Glutamatergic neuron (in vitro differentiated cells): Measurements from ENCODE around the gene MRPL51. TPM values are rescaled to one million over a fixed set of nuclear protein-coding genes. Genes with fewer than 3 reads are reported as not detected.
"Not testable (repeated sequence)": the region's sequence is repeated elsewhere in the genome, so short reads cannot be mapped to it uniquely, and the experiment has no call there.

ENCODE experiments used
- DNase-seq: peaks from one replicate; pipeline ENCODE4 v3.0.0; 2022
- H3K27ac Mint-ChIP-seq: one replicate; pipeline ENCODE4 v1.8.0; 2020; ENCODE audit warnings: mild to moderate bottlenecking, mixed read lengths, inconsistent platforms; ENCODE audit not compliant: unreplicated experiment
- H3K27me3 Mint-ChIP-seq: one replicate; pipeline ENCODE4 v1.8.0; 2020; ENCODE audit warnings: mild to moderate bottlenecking, moderate library complexity, mixed read lengths, inconsistent platforms; ENCODE audit not compliant: unreplicated experiment
- H3K36me3 Mint-ChIP-seq: one replicate; pipeline ENCODE4 v1.8.0; 2020; ENCODE audit warnings: mild to moderate bottlenecking, mixed read lengths, inconsistent platforms; ENCODE audit not compliant: unreplicated experiment
- H3K4me1 Mint-ChIP-seq: one replicate; pipeline ENCODE4 v1.8.0; 2020; ENCODE audit warnings: mild to moderate bottlenecking, low read depth, mixed read lengths, inconsistent platforms; ENCODE audit not compliant: unreplicated experiment
- H3K4me3 Mint-ChIP-seq: one replicate; pipeline ENCODE4 v1.8.0; 2020; ENCODE audit warnings: mild to moderate bottlenecking, mixed read lengths, inconsistent platforms; ENCODE audit not compliant: unreplicated experiment
- H3K9me3 Mint-ChIP-seq: one replicate; pipeline ENCODE4 v1.8.0; 2020; ENCODE audit warnings: mild to moderate bottlenecking, moderate library complexity, mixed read lengths, inconsistent platforms; ENCODE audit not compliant: unreplicated experiment
- total RNA-seq: library from RNA; stranded (reverse); fragmentation: NEBNext Ultra II Directional; extraction: Animal tissue kit (Norgen Biotek cat#: 25700); gene quantifications from one replicate; pipeline ENCODE4 v1.2.1, GENCODE V29; 2021; ENCODE audit not compliant: unreplicated experiment
- TF ChIP-seq, protein P1 (sequence below): fragments of 200-600 bp; sonication (generic); IDR thresholded peaks from one replicate; pipeline ENCODE4 v1.5.0; 2021; ENCODE audit not compliant: partially characterized antibody, unreplicated experiment

The MRPL51 gene
- total RNA-seq, 1 donor from 2014 or later = 138 TPM

- Mint-ChIP-seq H3K27me3 (no peaks in the 10 kb centered on the region), H3K36me3 (no peaks in the 10 kb centered on the region), H3K4me3 (no peak overlapping the region), H3K27ac (no peak overlapping the region), H3K9me3 (no peaks in the 10 kb centered on the region), H3K4me1 (no peaks in the 10 kb centered on the region)
- TF ChIP-seq, protein P1, sequence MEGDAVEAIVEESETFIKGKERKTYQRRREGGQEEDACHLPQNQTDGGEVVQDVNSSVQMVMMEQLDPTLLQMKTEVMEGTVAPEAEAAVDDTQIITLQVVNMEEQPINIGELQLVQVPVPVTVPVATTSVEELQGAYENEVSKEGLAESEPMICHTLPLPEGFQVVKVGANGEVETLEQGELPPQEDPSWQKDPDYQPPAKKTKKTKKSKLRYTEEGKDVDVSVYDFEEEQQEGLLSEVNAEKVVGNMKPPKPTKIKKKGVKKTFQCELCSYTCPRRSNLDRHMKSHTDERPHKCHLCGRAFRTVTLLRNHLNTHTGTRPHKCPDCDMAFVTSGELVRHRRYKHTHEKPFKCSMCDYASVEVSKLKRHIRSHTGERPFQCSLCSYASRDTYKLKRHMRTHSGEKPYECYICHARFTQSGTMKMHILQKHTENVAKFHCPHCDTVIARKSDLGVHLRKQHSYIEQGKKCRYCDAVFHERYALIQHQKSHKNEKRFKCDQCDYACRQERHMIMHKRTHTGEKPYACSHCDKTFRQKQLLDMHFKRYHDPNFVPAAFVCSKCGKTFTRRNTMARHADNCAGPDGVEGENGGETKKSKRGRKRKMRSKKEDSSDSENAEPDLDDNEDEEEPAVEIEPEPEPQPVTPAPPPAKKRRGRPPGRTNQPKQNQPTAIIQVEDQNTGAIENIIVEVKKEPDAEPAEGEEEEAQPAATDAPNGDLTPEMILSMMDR = no peak
- no peak for DNase-seq
These were observed 27.1 kb upstream of the MRPL51 start for GRCh38 chr12:6520186-6520585.

DNA sequence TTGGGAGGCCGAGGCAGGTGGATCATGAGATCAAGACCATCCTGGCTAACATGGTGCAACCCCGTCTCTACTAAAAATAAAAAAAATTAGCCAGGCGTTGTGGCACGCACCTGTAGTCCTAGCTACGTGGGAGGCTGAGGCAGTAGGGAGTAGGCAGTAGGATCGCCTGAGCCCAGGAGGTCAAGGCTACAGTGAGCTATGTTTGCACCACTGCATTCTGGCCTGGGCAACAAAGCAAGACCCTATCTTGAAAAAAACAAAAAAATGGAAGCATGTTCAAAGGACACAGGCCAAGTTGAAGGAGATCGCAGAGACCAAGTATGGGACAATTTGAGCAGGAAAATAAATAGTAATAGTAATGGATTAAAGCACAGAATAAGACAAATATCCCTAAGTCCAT, 15.0 kb upstream of the MRPL51 start:
- Mint-ChIP-seq H3K27me3 (no peaks in the 10 kb centered on the region), H3K27ac (no peak overlapping the region), H3K4me1 (no peaks in the 10 kb centered on the region), H3K9me3 (no peaks in the 10 kb centered on the region), H3K36me3 (no peaks in the 10 kb centered on the region), H3K4me3 (no peak overlapping the region)
- TF ChIP-seq, protein P1 = no peak
- DNase-seq = no peak

- Mint-ChIP-seq H3K27ac (no peak overlapping the region), H3K27me3 (no peaks in the 10 kb centered on the region), H3K9me3 (no peaks in the 10 kb centered on the region), H3K4me3 (no peak overlapping the region), H3K36me3 (no peaks in the 10 kb centered on the region), H3K4me1 (no peaks in the 10 kb centered on the region)
- TF ChIP-seq, protein P1 = no peak
- DNase-seq = no peak
These were observed 14.3 kb upstream of the MRPL51 start for GRCh38 chr12:6507102-6507998.

DNA sequence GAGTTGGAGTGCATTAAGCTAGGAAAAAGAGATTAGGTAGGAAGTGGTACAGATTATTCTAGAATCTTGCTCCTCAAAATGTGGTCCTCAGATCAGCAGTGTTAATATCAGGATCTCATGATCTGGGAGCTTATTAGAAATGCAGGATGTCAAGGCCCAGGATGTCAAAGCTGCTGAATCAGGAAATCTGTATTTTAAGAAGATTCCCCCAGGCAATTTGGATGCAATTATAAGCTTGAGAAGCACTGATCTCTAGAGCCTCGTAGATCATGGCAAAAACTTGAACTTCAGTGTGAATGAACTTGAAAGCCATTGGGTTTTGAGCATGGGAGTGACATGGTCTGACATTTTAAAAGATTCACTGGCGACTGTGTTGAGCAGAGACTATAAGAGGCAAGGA, 7.4 kb upstream of the MRPL51 start:
- no peak overlapping the region for H3K4me3 Mint-ChIP-seq
- DNase-seq = no peak
- no peaks in the 10 kb centered on the region for H3K27me3 Mint-ChIP-seq
- TF ChIP-seq, protein P1 = no peak
- H3K27ac Mint-ChIP-seq = no peak overlapping the region
- H3K36me3 Mint-ChIP-seq = no peaks in the 10 kb centered on the region
- H3K9me3 Mint-ChIP-seq = no peaks in the 10 kb centered on the region
- no peaks in the 10 kb centered on the region for H3K4me1 Mint-ChIP-seq

DNA sequence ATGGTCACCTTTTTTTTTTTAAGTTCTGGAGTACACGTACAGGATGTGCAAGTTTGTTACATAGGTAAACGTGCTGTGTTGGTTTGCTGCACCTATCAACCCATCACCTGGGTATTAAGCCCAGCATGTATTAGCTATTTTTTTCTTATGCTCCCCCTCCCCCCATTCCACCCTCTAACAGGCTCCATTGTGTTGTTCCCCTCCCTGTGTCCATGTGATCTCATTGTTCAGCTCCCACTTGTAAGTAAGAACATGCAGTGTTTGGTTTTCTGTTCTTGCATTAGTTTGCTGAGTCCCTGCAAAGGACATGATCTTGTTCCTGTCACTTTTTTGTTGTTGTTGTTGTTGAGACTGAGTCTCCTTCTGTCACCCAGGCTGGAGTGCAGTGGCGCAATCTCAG, 4.2 kb upstream of the MRPL51 start:
- not testable (repeated sequence) for H3K9me3 Mint-ChIP-seq, H3K27me3 Mint-ChIP-seq, DNase-seq, H3K27ac Mint-ChIP-seq, H3K36me3 Mint-ChIP-seq, H3K4me3 Mint-ChIP-seq
- H3K4me1 Mint-ChIP-seq = peaks cover 11% of the 10 kb centered on the region
